Tibial nerve (tissue), 4 donors: ENCODE results near the gene SUMO1.

ENCODE experiments used
- CTCF ChIP-seq, 5 experiments: fragments of 200-600 bp in 3 of 5; fragments of 450-650 bp in 2 of 5; sonication (generic) in 3 of 5; IDR thresholded peaks; one replicate each; pipeline ENCODE4 v1.5.1; 2016 to 2019; ENCODE audit warnings: antibody characterized with exemption in 5 of 5, mild to moderate bottlenecking in 3 of 5, moderate library complexity in 2 of 5
- EP300 ChIP-seq, 2 donors: sonication (generic); formaldehyde crosslinking; IDR thresholded peaks; one replicate each; pipeline ENCODE4 v1.6.1; 2017; ENCODE audit warnings: antibody characterized with exemption in 2 of 2, mild to moderate bottlenecking in 1 of 2
- POLR2A ChIP-seq, 2 donors: fragments of 450-650 bp; IDR thresholded peaks; one replicate each; pipeline ENCODE4 v1.6.1; 2017; ENCODE audit warnings: antibody characterized with exemption in 2 of 2, mild to moderate bottlenecking in 2 of 2, moderate library complexity in 2 of 2

- TF ChIP-seq CTCF (IDR thresholded peaks at IDR 0.05), result no peak
- TF ChIP-seq EP300 (IDR thresholded peaks at IDR 0.05), result no peak
- no peak for TF ChIP-seq POLR2A (IDR thresholded peaks at IDR 0.05)
Observed at GRCh38 chr2:202187570-202187969, 50.8 kb downstream of the SUMO1 start.
